SK-N-SH treated with all-trans-retinoic acid at 6 μM for 48 hours (cell line): ENCODE data around the gene PLCB3.

Experiments
- ATAC-seq: fragments of 200-7000 bp; cut with Tn5 transposase; 3 replicates; pipeline ENCODE4 v1.9.1; 2020; ENCODE audit warnings: mild to moderate bottlenecking, moderate library complexity
- ARNTL ChIP-seq: fragments of 450-650 bp; formaldehyde crosslinking; IDR thresholded peaks from 2 replicates; pipeline ENCODE4 v1.5.0; 2020; ENCODE audit warnings: low read depth, mild to moderate bottlenecking, moderate library complexity, borderline replicate concordance
- BACH2 ChIP-seq: fragments of 250-450 bp; sonication (Bioruptor Pico); IDR thresholded peaks from 2 replicates; pipeline ENCODE4 v1.9.0; 2021; ENCODE audit warnings: mild to moderate bottlenecking, borderline replicate concordance
- CREB5 ChIP-seq: fragments of 250-450 bp; sonication (Bioruptor Pico); IDR thresholded peaks from 2 replicates; pipeline ENCODE4 v1.5.1; 2020; ENCODE audit warnings: low read depth, mild to moderate bottlenecking, moderate library complexity
- CSDC2 ChIP-seq: fragments of 250-450 bp; sonication (Bioruptor Pico); IDR thresholded peaks from 2 replicates; pipeline ENCODE4 v1.5.0; 2020; ENCODE audit warnings: mild to moderate bottlenecking, moderate library complexity
- CSRNP3 ChIP-seq: fragments of 250-450 bp; sonication (Bioruptor Pico); IDR thresholded peaks from 2 replicates; pipeline ENCODE4 v1.5.1; 2021; ENCODE audit warnings: mild to moderate bottlenecking, moderate library complexity
- ESRRG ChIP-seq: fragments of 250-450 bp; sonication (Bioruptor Pico); IDR thresholded peaks from 2 replicates; pipeline ENCODE4 v1.6.1; 2021; ENCODE audit warnings: mild to moderate bottlenecking
- GLIS3 ChIP-seq: fragments of 250-450 bp; sonication (Bioruptor Pico); IDR thresholded peaks from 2 replicates; pipeline ENCODE4 v1.5.0; 2020; ENCODE audit warnings: mild to moderate bottlenecking, moderate library complexity
- ISL1 ChIP-seq: fragments of 250-450 bp; sonication (Bioruptor Pico); IDR thresholded peaks from 2 replicates; pipeline ENCODE4 v2.1.2; 2022; ENCODE audit warnings: mild to moderate bottlenecking, moderate library complexity
- OSR1 ChIP-seq: fragments of 250-450 bp; sonication (Bioruptor Pico); IDR thresholded peaks from 2 replicates; pipeline ENCODE4 v1.8.0; 2022; ENCODE audit warnings: moderate library complexity, mild to moderate bottlenecking, inconsistent platforms
- PATZ1 ChIP-seq: fragments of 250-450 bp; sonication (Bioruptor Pico); IDR thresholded peaks from 2 replicates; pipeline ENCODE4 v1.8.0; 2020; ENCODE audit warnings: mild to moderate bottlenecking, moderate library complexity, borderline replicate concordance
- POU6F1 ChIP-seq: fragments of 250-450 bp; sonication (Bioruptor Pico); IDR thresholded peaks from 2 replicates; pipeline ENCODE4 v1.8.0; 2021; ENCODE audit warnings: low read depth, mild to moderate bottlenecking, moderate library complexity, borderline replicate concordance
- PPARA ChIP-seq: fragments of 250-450 bp; sonication (Bioruptor Pico); IDR thresholded peaks from 2 replicates; pipeline ENCODE4 v1.5.0; 2020; ENCODE audit warnings: mild to moderate bottlenecking, borderline replicate concordance
- SNAI2 ChIP-seq: fragments of 250-450 bp; sonication (Bioruptor Pico); IDR thresholded peaks from 2 replicates; pipeline ENCODE4 v1.5.0; 2020; ENCODE audit warnings: mild to moderate bottlenecking, moderate library complexity
- TCF4 ChIP-seq: fragments of 250-450 bp; sonication (Bioruptor Pico); IDR thresholded peaks from 2 replicates; pipeline ENCODE4 v1.8.0; 2021; ENCODE audit warnings: mild to moderate bottlenecking, moderate library complexity, borderline replicate concordance
- TSHZ2 ChIP-seq: fragments of 250-450 bp; sonication (Bioruptor Pico); IDR thresholded peaks from 2 replicates; pipeline ENCODE4 v1.5.0; 2020; ENCODE audit warnings: mild to moderate bottlenecking, moderate library complexity
- ZC3H10 ChIP-seq: fragments of 250-450 bp; sonication (Bioruptor Pico); IDR thresholded peaks from 2 replicates; pipeline ENCODE4 v1.5.1; 2021; ENCODE audit warnings: mild to moderate bottlenecking, moderate library complexity
- ZFP3 ChIP-seq: fragments of 250-450 bp; sonication (Bioruptor Pico); IDR thresholded peaks from 2 replicates; pipeline ENCODE4 v1.5.0; 2020; ENCODE audit warnings: mild to moderate bottlenecking, moderate library complexity
- ZFP30 ChIP-seq: fragments of 450-650 bp; formaldehyde crosslinking; IDR thresholded peaks from 2 replicates; pipeline ENCODE4 v1.5.0; 2022; ENCODE audit warnings: mild to moderate bottlenecking, moderate library complexity
- ZNF565 ChIP-seq: fragments of 450-650 bp; formaldehyde crosslinking; conservative IDR thresholded peaks from 2 replicates; pipeline ENCODE4 v1.5.0; 2020; ENCODE audit warnings: low read depth, mild to moderate bottlenecking, moderate library complexity
- ZNF70 ChIP-seq: fragments of 450-650 bp; formaldehyde crosslinking; IDR thresholded peaks from 2 replicates; pipeline ENCODE4 v1.5.0; 2020; ENCODE audit warnings: mild to moderate bottlenecking, moderate library complexity
- ZNF8 ChIP-seq: fragments of 450-650 bp; formaldehyde crosslinking; IDR thresholded peaks from 2 replicates; pipeline ENCODE4 v1.5.0; 2020; ENCODE audit warnings: mild to moderate bottlenecking, moderate library complexity

The PLCB3 gene

GRCh38 chr11:64222651-64223000, 28.7 kb upstream of the PLCB3 start:
- TF ChIP-seq CREB5 (no peak), OSR1 (CRISPR knock-in tag) (no peak), ZNF8 (no peak), SNAI2 (no peak), BACH2 (CRISPR knock-in tag) (no peak), GLIS3 (CRISPR knock-in tag) (no peak), ZFP3 (CRISPR knock-in tag) (no peak), ZNF565 (CRISPR knock-in tag) (no peak), PATZ1 (CRISPR knock-in tag) (no peak), ZNF70 (no peak), CSDC2 (CRISPR knock-in tag) (no peak), TCF4 (CRISPR knock-in tag) (no peak), ZC3H10 (no peak), CSRNP3 (CRISPR knock-in tag) (no peak), ESRRG (CRISPR knock-in tag) (no peak), ZFP30 (no peak)
- ATAC-seq, result no peak

GRCh38 chr11:64223001-64223651, 28.2 kb upstream of the PLCB3 start:
- TF ChIP-seq ESRRG (CRISPR knock-in tag), result no peak
- TF ChIP-seq, all 23 proteins: peak for 0

GRCh38 chr11:64224151-64224890, 27.0 kb upstream of the PLCB3 start:
- no peak for TF ChIP-seq ZNF8
- TF ChIP-seq PATZ1 (CRISPR knock-in tag), result no peak
- TF ChIP-seq ESRRG (CRISPR knock-in tag), result no peak
- no peak for TF ChIP-seq POU6F1
- TF ChIP-seq ISL1 (CRISPR knock-in tag), result no peak
- ATAC-seq, result no peak

More at GRCh38 chr11:64223001-64223651, 28.2 kb upstream of the PLCB3 start:
- ATAC-seq, result no peak

GRCh38 chr11:64224891-64225607, 26.3 kb upstream of the PLCB3 start:
- no peak; the same call in 2 of the 3 replicates for ATAC-seq
- TF ChIP-seq SNAI2, result no peak
- TF ChIP-seq PPARA (CRISPR knock-in tag), result no peak
- no peak for TF ChIP-seq CSDC2 (CRISPR knock-in tag)
- TF ChIP-seq GLIS3 (CRISPR knock-in tag), result no peak
- no peak for TF ChIP-seq ZNF70
- TF ChIP-seq ARNTL (CRISPR knock-in tag), result no peak
- no peak for TF ChIP-seq BACH2 (CRISPR knock-in tag)
- no peak for TF ChIP-seq ZNF565 (CRISPR knock-in tag)
- TF ChIP-seq CREB5, result no peak
- TF ChIP-seq TCF4 (CRISPR knock-in tag), result no peak
- TF ChIP-seq ZFP30, result no peak
- TF ChIP-seq TSHZ2 (CRISPR knock-in tag), result no peak
- TF ChIP-seq OSR1 (CRISPR knock-in tag), result no peak
